HG02943 (cell line): Measurements from ENCODE around the gene MPP3.
"Not testable (repeated sequence)": the region's sequence is repeated elsewhere in the genome, so short reads cannot be mapped to it uniquely, and the experiment has no call there.

ENCODE experiments used
- ATAC-seq: cut with Tn5 transposase; IDR thresholded peaks from one replicate; pipeline ENCODE4 v1.9.1; 2021; ENCODE audit warnings: mild to moderate bottlenecking, low read depth, moderate library complexity; ENCODE audit not compliant: unreplicated experiment

The MPP3 gene

GRCh38 chr17:43861960-43862359, 29.0 kb upstream of the MPP3 start:
- ATAC-seq: no peak

GRCh38 chr17:43860927-43861622, 28.1 kb upstream of the MPP3 start:
- ATAC-seq: no peak

GRCh38 chr17:43860077-43860725, 27.3 kb upstream of the MPP3 start:
- no peak for ATAC-seq

GRCh38 chr17:43857957-43858600, 25.1 kb upstream of the MPP3 start:
- ATAC-seq: no peak

- ATAC-seq: no peak
Observed at GRCh38 chr17:43857141-43857540, 24.2 kb upstream of the MPP3 start.

GRCh38 chr17:43856141-43856540, 23.2 kb upstream of the MPP3 start:
- no peak for ATAC-seq

GRCh38 chr17:43855061-43855460, 22.1 kb upstream of the MPP3 start:
- no peak for ATAC-seq

GRCh38 chr17:43854498-43854897, 21.6 kb upstream of the MPP3 start:
- ATAC-seq: no peak

- ATAC-seq: no peak
Observed at GRCh38 chr17:43853546-43853945, 20.6 kb upstream of the MPP3 start.

- ATAC-seq: no peak
Observed at GRCh38 chr17:43852571-43852970, 19.6 kb upstream of the MPP3 start.

- no peak for ATAC-seq
Observed at GRCh38 chr17:43849116-43849515, 16.2 kb upstream of the MPP3 start.

- no peak for ATAC-seq
Observed at GRCh38 chr17:43848601-43849000, 15.7 kb upstream of the MPP3 start.

GRCh38 chr17:43846963-43847371, 14.0 kb upstream of the MPP3 start, which contains the start of gene CD300LG:
CD300LG (plus strand) TSS chr17:43847176; CDS start chr17:43847217, 41 bp downstream.
- no peak for ATAC-seq

GRCh38 chr17:43846221-43846712, 13.3 kb upstream of the MPP3 start:
- ATAC-seq: no peak

GRCh38 chr17:43845766-43846165, 12.8 kb upstream of the MPP3 start:
- ATAC-seq: no peak

- ATAC-seq: no peak
Observed at GRCh38 chr17:43844241-43844640, 11.3 kb upstream of the MPP3 start.

- no peak for ATAC-seq
Observed at GRCh38 chr17:43842975-43843325, 10.0 kb upstream of the MPP3 start.

- ATAC-seq: not testable (repeated sequence)
Observed at GRCh38 chr17:43842091-43842974, 9.4 kb upstream of the MPP3 start.

GRCh38 chr17:43841282-43841681, 8.3 kb upstream of the MPP3 start:
- no peak for ATAC-seq

GRCh38 chr17:43840814-43841213, 7.9 kb upstream of the MPP3 start:
- ATAC-seq: no peak

- no peak for ATAC-seq
Observed at GRCh38 chr17:43839670-43840108, 6.7 kb upstream of the MPP3 start.
